Choroid plexus epithelial cell (primary cell): ENCODE data around the gene TLNRD1.

Source experiments
- DNase-seq: peaks from one replicate; pipeline ENCODE4 v3.0.0-alpha.2; 2010; ENCODE audit warnings: low read depth
- H3K4me3 ChIP-seq: 2 replicates; pipeline ENCODE4 v1.5.1; 2011; ENCODE audit warnings: low read depth, mild to moderate bottlenecking, control low read depth, low read length, moderate library complexity
- CTCF ChIP-seq: conservative IDR thresholded peaks from 2 replicates; pipeline ENCODE4 v1.5.1; 2011; ENCODE audit warnings: low read depth, mild to moderate bottlenecking, control low read depth, inconsistent platforms, low read length, moderate library complexity

Gene TLNRD1

GRCh38 chr15:80978685-80979329 is 21.9 kb upstream of the TLNRD1 start:
- TF ChIP-seq CTCF: no peak
- peak; percentile 67 for DNase-seq

GRCh38 chr15:80979538-80980200 is 21.1 kb upstream of the TLNRD1 start:
- no peak overlapping the region for H3K4me3 ChIP-seq
- no peak for TF ChIP-seq CTCF
- DNase-seq: no peak

More at GRCh38 chr15:80978685-80979329, 21.9 kb upstream of the TLNRD1 start:
- H3K4me3 ChIP-seq: no peak overlapping the region

GRCh38 chr15:80982205-80982604 is 18.5 kb upstream of the TLNRD1 start:
- no peak for TF ChIP-seq CTCF
- no peak overlapping the region for H3K4me3 ChIP-seq
- DNase-seq: no peak

- no peak for TF ChIP-seq CTCF
- DNase-seq: no peak
- H3K4me3 ChIP-seq: no peak overlapping the region
Observed at GRCh38 chr15:80982839-80983238, 17.9 kb upstream of the TLNRD1 start.

GRCh38 chr15:80984856-80985255 is 15.9 kb upstream of the TLNRD1 start:
- no peak for TF ChIP-seq CTCF
- peak; percentile 56 for DNase-seq
- no peak overlapping the region for H3K4me3 ChIP-seq

GRCh38 chr15:80985981-80986380 is 14.7 kb upstream of the TLNRD1 start:
- H3K4me3 ChIP-seq: no peak overlapping the region
- DNase-seq: no peak
- no peak for TF ChIP-seq CTCF

GRCh38 chr15:80986487-80986886 is 14.2 kb upstream of the TLNRD1 start:
- DNase-seq: no peak
- no peak overlapping the region for H3K4me3 ChIP-seq
- no peak for TF ChIP-seq CTCF
